Measurements from ENCODE around the gene AZI2.

- TF ChIP-seq CTCF (IDR thresholded peaks at IDR 0.05) (no peak), EZH2 (IDR thresholded peaks at IDR 0.05) (no peak), EZH2phosphoT487 (IDR thresholded peaks at IDR 0.05) (no peak)
These were observed 5.5 kb downstream of the AZI2 start for GRCh38 chr3:28343144-28343543.
